Lower leg skin (tissue), 4 donors: Measurements from ENCODE around the gene CELF5. TPM values are rescaled to one million over a fixed set of nuclear protein-coding genes. Genes with fewer than 3 reads are reported as not detected.
"Not testable (repeated sequence)": the region's sequence is repeated elsewhere in the genome, so short reads cannot be mapped to it uniquely, and the experiment has no call there.

ENCODE experiments used
- DNase-seq, 2 donors: peaks; one replicate each; pipeline ENCODE4 v3.0.0-alpha.2; 2019; ENCODE audit warnings: low spot score in 2 of 2
- H3K4me3 ChIP-seq: fragments of 200-600 bp; sonication (generic); 2 replicates; pipeline ENCODE4 v1.5.1; 2017; ENCODE audit warnings: mild to moderate bottlenecking, low read depth; ENCODE audit not compliant: poor library complexity, severe bottlenecking
- POLR2A ChIP-seq, 2 donors: fragments of 450-650 bp; IDR thresholded peaks; one replicate each; pipeline ENCODE4 v1.6.1; 2016 to 2017; ENCODE audit warnings: antibody characterized with exemption in 2 of 2, mild to moderate bottlenecking in 1 of 2, moderate library complexity in 1 of 2
- WGBS, 2 donors: methylation state at CpG; one replicate each; pipeline ENCODE4 v1.1.5; 2018; 5-methylcytosine and 5-hydroxymethylcytosine counted together
- intact Hi-C: fragments of 100-400 bp; cut with DNase I; formaldehyde crosslinking; loops from one replicate; pipeline ENCODE4 v1.15.0; 2023; ENCODE audit warnings: low total_unique reads
- total RNA-seq, 4 donors: library from RNA; depleted of rRNA; stranded (reverse); fragments of >200 nt; gene quantifications; one replicate each; pipeline ENCODE4 v1.1.0, GENCODE V29; 2016
- TF ChIP-seq, protein P1 (sequence below), 3 donors: fragments of 450-650 bp; IDR thresholded peaks; one replicate each; pipeline ENCODE4 v1.5.1; 2016; ENCODE audit warnings: antibody characterized with exemption in 3 of 3, mild to moderate bottlenecking in 3 of 3, moderate library complexity in 2 of 3

The CELF5 gene
- total RNA-seq, 4 donors from 2014 or later: 0.20 to 0.39 TPM; not detected in 2

DNA sequence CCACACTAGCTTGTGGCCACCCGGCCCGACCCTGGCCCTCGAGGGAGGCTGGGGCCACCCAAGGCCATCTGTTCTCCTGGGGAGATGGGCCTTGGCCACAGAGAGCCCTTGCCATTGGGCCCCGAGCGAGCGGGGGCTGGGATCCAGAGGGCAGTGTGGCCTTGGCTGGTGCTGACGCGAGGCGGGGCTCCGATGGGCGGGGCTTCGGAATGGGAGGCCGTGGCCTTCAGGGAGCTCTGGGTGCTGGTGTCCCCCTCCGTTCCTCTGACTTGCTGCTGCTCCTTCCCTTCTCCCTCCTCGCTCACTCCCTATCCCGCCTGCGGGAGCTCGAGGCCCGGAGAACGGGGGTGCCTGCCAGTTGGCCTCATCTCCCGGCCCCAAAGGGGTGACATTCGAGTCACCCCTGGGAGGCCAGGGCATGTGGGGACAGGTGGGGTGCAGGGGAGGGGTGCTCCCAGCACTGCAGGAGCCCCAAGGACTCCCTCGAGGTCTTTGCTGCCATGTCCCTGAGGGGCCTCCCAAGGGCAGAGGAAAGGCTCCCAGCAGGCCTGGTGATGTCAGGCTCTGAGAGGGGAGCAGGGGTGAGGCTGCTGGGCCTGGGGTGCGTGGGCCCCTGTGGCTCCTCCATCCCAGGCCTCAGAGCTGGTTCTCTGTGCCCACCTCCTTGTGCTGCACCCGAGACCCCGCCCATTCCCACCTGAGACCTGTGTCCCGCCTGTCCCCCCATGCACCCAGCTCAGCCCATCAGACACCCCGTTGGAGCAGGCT is 34.6 kb upstream of the CELF5 start:
- no peak for DNase-seq
- TF ChIP-seq POLR2A (IDR thresholded peaks at IDR 0.05): no peak
- TF ChIP-seq, protein P1, sequence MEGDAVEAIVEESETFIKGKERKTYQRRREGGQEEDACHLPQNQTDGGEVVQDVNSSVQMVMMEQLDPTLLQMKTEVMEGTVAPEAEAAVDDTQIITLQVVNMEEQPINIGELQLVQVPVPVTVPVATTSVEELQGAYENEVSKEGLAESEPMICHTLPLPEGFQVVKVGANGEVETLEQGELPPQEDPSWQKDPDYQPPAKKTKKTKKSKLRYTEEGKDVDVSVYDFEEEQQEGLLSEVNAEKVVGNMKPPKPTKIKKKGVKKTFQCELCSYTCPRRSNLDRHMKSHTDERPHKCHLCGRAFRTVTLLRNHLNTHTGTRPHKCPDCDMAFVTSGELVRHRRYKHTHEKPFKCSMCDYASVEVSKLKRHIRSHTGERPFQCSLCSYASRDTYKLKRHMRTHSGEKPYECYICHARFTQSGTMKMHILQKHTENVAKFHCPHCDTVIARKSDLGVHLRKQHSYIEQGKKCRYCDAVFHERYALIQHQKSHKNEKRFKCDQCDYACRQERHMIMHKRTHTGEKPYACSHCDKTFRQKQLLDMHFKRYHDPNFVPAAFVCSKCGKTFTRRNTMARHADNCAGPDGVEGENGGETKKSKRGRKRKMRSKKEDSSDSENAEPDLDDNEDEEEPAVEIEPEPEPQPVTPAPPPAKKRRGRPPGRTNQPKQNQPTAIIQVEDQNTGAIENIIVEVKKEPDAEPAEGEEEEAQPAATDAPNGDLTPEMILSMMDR (IDR thresholded peaks at IDR 0.05): no peak
- no peak overlapping the region for H3K4me3 ChIP-seq
- WGBS, 2 donors: 81 to 86% methylated on average over 24 to 28 of the region's 28 CpGs
- intact Hi-C loops: no loop called here

DNA sequence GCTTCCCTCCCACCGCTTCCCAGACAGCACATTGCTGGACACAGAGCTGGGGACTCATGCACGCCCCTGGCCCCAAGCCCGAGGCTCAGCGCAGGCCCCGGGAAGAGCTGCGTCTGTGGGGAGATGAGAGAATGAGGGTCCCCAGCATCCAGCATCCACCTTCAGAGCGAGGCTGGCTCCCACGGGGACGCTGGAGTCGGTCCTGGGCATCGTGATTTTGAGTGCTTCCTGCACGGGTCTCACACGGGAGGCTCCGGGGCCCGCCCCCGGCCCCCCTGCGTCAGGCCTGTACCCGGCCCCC is 34.0 kb upstream of the CELF5 start:
- intact Hi-C loops: no loop called here

DNA sequence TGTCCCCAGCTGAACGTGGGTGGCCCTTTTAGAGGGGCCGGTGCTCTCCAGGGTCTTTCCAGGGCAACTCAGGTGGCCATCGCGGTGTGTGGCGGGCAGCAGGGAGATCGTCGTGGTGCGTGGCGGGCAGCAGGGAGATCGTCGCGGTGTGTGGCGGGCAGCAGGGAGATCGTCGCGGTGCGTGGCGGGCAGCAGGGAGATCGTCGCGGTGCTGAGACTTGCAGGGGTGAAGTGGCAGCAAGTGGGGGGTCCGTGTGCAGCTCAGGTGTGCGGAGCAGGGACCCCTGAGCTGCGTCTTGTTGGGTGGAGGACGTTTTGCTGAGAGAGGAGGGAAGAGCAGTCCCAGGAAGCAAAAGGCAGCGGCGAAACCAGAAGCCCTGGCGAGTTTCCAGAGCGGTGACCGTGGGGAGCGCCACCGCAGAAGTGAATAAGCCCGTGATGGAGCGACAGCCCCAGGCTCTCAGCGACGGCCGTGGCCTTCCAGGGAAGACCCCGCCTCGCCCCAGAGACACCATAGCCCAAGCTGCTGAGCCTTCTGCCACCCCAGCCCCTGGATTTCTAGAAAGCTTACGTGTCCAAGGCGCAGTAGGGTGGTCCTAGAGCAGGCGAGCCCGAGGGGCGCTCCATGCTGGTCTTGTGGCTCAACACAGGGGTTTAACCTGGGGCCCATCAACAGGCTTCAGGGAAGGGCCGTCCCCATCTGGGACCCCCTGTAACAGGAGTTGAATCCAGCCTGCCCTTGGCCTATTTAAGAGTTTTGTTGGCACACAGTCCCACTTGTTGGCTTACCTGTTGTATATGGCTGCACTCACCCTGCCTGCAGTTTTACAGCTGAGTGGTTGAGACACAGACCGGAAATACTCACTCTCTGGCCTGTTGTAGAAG is 33.3 kb upstream of the CELF5 start:
- DNase-seq: no peak
- intact Hi-C loops: no loop called here
- 90 to 92% methylated on average over 39 to 46 of the region's 46 CpGs for WGBS, 2 donors
- no peak overlapping the region for H3K4me3 ChIP-seq
- TF ChIP-seq, protein P1 (IDR thresholded peaks at IDR 0.05): no peak
- TF ChIP-seq POLR2A (IDR thresholded peaks at IDR 0.05): no peak

More for the DNA sequence above, 34.0 kb upstream of the CELF5 start:
- DNase-seq: no peak
- TF ChIP-seq POLR2A (IDR thresholded peaks at IDR 0.05): no peak
- TF ChIP-seq, protein P1 (IDR thresholded peaks at IDR 0.05): no peak
- no peak overlapping the region for H3K4me3 ChIP-seq
- WGBS, 2 donors: 92% methylated on average over 16 to 17 of the region's 18 CpGs

DNA sequence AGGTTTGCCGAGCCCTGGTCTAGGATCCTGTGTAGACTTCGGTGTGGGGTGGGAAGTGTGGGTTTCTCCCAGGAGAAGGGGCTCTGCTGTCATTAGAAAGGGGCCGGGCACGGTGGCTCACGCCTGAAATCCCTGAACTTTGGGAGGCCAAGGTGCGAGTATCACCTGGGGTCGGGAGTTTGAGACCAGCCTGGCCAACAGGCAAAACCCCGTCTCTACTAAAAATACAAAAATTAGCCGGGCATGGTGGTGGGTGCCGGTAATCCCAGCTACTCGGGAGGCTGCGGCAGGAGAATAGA is 32.7 kb upstream of the CELF5 start:
- intact Hi-C loops, H3K4me3 ChIP-seq, DNase-seq: not testable (repeated sequence)
- WGBS, 2 donors: 94 to 96% methylated on average over 12 of the region's 12 CpGs

DNA sequence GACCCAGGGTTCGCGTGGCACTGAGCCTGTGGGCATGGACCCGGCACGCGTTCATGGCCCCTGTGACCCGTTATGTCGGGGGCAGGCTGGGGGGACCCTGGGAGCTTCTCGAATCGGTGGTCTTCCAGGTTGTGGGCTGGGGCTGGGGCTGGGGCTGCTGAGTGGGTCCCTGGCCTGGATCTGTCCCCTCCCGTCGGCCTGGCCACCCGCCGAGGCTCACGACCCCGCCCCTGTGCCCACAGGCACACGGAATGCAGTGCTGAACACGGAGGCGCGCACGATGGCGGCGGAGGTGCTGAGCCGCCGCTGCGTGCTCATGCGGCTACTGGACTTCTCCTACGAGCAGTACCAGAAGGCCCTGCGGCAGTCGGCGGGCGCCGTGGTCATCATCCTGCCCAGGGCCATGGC is 32.2 kb upstream of the CELF5 start:
- TF ChIP-seq POLR2A (IDR thresholded peaks at IDR 0.05): no peak
- TF ChIP-seq, protein P1 (IDR thresholded peaks at IDR 0.05): no peak
- H3K4me3 ChIP-seq: no peak overlapping the region
- DNase-seq: no peak
- 83 to 95% methylated on average over 6 to 13 of the region's 32 CpGs for WGBS, 2 donors
- intact Hi-C loops: no loop called here

DNA sequence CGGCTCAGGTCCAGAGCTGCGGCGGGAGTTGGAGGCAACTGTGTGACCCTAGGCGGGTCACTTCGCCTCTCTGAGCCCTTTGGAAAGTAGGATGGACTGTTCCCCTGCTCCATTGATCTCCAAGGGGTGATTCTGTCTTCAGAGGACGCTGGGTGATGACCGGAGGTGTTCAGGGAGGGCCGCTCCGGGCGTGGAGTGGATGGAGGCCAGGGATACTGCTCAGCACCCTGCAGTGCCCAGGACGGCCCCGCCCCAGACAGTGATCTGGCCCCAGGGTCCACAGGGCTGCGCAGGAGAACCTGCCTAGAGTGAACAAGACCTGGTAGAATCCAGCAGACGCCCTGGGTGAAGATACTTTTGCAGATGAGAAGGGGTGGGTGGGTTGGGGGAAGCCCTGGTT is 31.8 kb upstream of the CELF5 start:
- WGBS, 2 donors: 92 to 100% methylated on average over 1 to 14 of the region's 14 CpGs
- TF ChIP-seq, protein P1 (IDR thresholded peaks at IDR 0.05): no peak
- TF ChIP-seq POLR2A (IDR thresholded peaks at IDR 0.05): no peak
- DNase-seq: no peak

More for the DNA sequence above, 31.8 kb upstream of the CELF5 start:
- H3K4me3 ChIP-seq: no peak overlapping the region
- intact Hi-C loops: no loop called here
